NCI-H128 (cell line): Measurements from ENCODE around the gene PRDM16.

Experiments used
- DNase-seq: peaks from one replicate; lab custom pipeline; 2025; ENCODE audit not compliant: unreplicated experiment; lab: John Stamatoyannopoulos, UW

Gene PRDM16

GRCh38 chr1:3138623-3139151 lies 69.7 kb downstream of the PRDM16 start:
- DNase-seq, result no peak

DNA sequence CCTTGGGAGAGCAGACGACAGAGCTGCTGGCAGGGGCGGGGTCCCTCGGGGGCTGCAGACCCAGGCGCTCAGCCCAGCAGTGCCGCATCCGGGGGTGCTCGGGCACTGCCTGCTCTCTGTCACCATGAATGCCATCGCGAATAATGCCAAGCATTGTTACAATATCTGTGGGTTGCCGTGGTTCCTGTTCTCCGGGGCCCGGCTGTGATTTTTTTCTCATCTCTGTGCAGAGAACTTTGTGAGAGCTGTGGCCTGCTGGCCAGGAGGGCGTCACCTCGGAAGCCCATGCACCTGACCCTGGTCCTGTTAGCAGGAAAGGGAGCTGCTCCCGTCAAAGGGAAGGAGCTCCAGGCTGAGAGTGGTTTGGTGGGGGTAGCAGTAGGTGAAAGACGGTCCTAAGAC lies 70.4 kb downstream of the PRDM16 start:
- DNase-seq, result no peak

DNA sequence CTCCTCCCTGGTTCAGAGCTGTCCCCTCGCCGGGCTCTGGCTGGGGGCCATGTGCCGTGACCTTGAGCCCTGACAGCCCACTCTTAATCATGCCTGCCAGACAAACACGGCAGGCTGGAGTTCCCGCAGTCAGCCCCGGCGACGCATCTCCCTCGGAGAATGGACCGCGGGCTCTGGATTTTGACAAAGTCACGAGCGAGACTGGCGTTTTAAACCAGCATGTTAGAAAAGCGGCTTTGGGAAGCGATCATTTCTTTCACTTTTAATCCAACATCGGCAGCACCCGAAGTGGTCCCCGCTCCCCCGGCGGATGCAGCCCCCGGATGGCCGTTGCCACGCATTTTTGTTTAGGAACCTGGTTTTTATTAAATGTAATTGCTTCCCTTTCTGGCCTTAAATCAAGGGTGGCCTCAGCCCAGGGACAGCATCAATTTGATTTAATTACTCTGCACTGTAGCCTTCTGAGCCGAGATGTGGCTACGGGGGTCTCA lies 70.9 kb downstream of the PRDM16 start:
- DNase-seq, result no peak

DNA sequence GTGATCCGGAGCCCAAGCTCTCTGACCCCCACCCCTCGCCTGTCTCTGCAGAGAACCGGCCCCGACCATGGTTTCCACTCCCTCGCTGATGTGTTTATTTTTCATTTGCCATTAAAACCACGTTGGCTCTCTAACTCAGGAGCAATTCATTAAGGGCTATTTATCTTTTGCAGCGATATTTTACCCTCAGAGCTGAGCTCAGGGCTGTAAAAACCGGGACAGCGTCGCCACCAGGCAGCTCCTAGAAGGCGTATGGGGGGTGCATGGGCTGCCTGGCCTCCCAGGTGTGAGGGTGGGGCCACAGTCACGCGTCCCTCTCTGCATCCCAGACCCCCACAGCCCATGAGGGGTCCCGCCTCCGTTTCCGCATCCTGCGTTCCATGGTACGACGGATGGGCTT lies 71.4 kb downstream of the PRDM16 start:
- DNase-seq, result no peak

GRCh38 chr1:3141129-3141528 lies 72.1 kb downstream of the PRDM16 start:
- no peak for DNase-seq

- DNase-seq, result no peak
Observed at GRCh38 chr1:3141836-3142235, 72.8 kb downstream of the PRDM16 start.

GRCh38 chr1:3142236-3142635 lies 73.2 kb downstream of the PRDM16 start:
- DNase-seq, result no peak

DNA sequence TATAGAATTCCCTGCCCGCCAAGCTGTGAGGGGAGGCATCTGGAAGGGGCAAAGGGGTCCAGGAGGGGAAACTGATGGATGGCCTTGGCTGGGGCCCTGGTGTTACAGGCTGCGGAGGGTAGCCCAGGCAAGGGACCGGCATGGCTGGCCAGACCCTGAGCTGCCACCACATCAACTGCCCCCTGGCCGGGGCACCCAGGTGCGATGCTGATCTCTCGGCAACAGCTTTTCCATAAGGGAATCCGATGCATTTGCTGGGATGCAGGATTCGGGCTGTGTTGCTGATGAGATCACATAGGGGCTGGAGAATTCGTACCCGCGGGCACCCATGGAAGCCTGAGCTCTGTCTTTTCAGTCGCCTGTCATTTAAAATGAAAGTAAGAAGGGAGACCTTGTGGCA lies 73.7 kb downstream of the PRDM16 start:
- no peak for DNase-seq

DNA sequence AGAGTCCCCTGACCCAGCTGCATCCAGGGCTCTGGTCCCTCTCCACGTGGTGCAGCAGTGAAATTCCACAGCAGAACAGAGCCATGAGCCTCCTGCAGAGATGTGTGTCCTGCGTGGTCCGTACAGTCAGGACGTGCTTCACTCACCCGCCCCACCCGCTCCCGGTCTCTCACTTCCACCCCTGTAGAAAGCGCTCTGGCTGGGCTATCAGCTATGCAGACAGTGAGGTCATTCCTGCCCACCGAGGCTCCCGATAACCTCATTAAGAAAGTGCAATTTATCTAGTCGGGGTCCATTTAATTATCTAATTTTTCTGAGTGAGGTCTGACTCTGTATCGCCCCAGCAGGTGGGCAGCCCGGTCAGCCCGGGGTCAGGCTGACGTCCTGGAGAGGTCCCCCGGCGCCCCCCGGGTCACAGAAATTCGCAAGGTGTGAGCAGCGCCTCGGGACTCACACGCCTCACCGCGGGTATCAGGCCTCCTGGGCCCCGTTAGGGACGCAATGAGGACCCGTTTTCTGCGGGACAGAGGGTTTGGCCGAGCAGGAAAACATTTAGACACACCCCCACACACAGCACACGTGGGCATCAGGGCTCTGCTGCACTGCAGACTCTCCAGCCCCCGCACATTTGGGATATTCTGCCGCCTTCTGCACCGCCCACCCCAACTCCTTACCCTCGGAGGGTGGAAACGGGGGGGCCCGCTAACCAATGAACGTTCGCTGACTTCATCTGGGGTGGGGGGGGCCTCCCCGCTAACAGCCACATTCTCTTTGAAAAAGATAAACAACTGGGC lies 76.7 kb downstream of the PRDM16 start:
- DNase-seq, result no peak

GRCh38 chr1:3146458-3146857 lies 77.5 kb downstream of the PRDM16 start:
- no peak for DNase-seq

DNA sequence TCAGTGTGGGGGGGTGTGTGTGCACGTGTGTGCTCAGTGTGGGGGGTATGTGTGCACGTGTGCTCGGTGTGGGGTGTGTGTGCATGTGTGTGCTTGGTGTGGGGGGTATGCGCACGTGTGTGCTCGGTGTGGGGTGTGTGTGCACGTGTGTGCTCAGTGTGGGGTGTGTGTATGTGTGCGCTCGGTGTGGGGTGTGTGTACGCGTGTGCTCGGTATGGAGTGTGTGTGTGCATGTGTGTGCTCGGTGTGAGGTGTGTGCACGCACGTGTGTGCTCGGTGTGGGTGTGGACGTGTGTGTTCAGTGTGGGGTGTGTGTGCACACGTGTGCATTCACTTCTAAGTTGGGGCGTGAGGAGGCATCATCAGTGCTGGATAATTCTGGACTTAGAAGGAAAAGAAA lies 77.9 kb downstream of the PRDM16 start:
- no peak for DNase-seq

GRCh38 chr1:3148171-3148570 lies 79.2 kb downstream of the PRDM16 start:
- no peak for DNase-seq

DNA sequence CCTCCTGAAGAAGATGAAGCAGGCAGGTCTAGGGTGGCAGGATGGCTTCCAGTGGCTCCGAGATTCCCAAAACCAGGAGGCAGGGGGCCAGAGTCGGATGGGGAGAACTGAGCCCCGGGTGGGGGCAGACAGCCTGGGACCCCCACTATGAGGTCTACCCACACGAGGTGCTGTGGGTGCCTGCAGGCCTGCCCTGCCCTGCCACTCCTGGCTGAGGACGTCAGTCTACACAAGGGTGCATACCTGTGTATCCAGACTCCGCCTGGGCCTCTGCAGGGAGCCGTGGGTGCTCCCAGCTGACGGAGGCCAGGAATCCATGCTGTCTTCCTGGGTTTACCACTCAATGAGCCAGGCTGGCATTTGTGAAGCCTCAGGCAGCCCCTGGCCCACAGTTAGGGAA lies 80.3 kb downstream of the PRDM16 start:
- no peak for DNase-seq

- DNase-seq, result no peak
Observed at GRCh38 chr1:3151456-3151855, 82.5 kb downstream of the PRDM16 start.

DNA sequence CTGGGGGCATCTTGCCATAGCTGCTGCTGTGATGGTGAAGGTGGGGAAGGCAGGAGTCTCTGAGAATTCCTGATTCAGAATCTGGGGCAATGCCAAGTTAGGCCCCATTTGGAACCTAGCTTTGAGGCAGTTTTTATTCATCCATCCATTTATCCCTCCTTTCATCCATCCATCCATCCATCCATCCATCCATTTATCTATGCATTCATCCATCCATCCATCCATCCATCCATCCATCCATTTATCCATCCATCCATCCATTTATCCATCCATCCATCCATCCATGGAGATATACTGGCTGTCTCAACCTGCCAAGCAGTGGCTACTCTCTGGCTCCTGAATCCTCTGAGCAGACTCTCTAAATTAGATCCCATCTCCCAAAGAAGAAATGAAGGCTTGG lies 83.1 kb downstream of the PRDM16 start:
- no peak for DNase-seq

- no peak for DNase-seq
Observed at GRCh38 chr1:3153197-3153596, 84.2 kb downstream of the PRDM16 start.

- no peak for DNase-seq
Observed at GRCh38 chr1:3153902-3154795, 85.1 kb downstream of the PRDM16 start.

GRCh38 chr1:3155056-3155925 lies 86.3 kb downstream of the PRDM16 start:
- DNase-seq, result no peak

GRCh38 chr1:3155926-3156220 lies 86.9 kb downstream of the PRDM16 start:
- DNase-seq, result no peak

DNA sequence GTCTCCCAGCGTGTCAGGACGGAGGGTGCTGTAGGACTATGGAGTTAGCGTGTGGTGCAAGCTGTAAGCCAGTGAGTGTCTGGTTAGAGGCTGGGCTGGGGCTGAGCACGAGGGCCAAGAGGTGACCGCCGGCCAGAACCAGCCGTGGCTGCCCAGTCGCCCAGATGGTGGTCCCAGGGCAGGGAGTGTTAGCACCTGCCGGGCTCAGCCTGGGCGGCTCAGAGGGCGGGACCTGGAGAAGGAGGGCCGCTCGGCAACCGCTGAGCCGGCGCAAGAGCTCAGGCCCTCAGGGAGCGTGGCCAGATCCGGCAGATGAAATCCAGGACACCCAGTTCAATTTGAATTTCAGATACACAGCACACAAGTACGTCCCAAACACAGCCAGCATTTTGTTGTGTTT lies 87.9 kb downstream of the PRDM16 start:
- no peak for DNase-seq

DNA sequence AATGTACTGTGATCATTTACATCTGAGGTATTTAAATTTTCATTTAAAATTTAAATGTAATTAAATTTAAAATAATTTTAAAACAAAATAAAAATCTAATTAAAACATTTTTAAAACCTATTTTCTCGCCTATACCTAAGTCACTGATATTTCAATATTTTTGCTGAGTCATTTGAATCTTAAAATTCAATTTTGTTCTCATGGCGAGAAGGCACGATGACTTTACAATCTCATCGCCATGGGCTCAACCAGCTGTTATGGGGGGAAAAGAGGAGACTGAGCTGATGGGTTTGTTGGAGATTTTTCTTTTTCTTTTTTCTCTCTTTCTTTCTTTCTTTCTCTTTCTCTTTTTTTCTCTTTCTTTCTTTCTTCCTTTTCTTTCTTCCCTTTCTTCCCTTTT lies 89.3 kb downstream of the PRDM16 start:
- no peak for DNase-seq
